B cell (primary cell): ENCODE results near the gene NRIP2. TPM values are rescaled to one million over a fixed set of nuclear protein-coding genes. Genes with fewer than 3 reads are reported as not detected.

Experiments
- ATAC-seq: fragments of 200-7000 bp; cut with Tn5 transposase; one replicate; pipeline ENCODE4 v1.10.0; 2021; ENCODE audit warnings: low read depth, mild to moderate bottlenecking, moderate number of reproducible peaks, moderate library complexity
- CTCF ChIA-PET: fragments of 350-600 bp; sonication (Branson Sonifier 250); formaldehyde crosslinking; loops from one replicate; lab custom pipeline; 2021; ENCODE audit warnings: antibody characterized with exemption, inconsistent platforms; lab: Charles Lee
- POLR2A ChIA-PET: fragments of 350-600 bp; sonication (Branson Sonifier 250); formaldehyde crosslinking; loops from one replicate; lab custom pipeline; 2021; ENCODE audit warnings: antibody characterized with exemption; lab: Charles Lee
- DNase-seq: peaks from one replicate; pipeline ENCODE4 v3.0.0; 2013
- H2AFZ ChIP-seq: 2 replicates; pipeline ENCODE4 v1.6.1; 2012; ENCODE audit warnings: mild to moderate bottlenecking, low read depth, low read length; ENCODE audit not compliant: insufficient read depth, poor library complexity, severe bottlenecking
- H3K27ac ChIP-seq, 2 donors: 1 replicate in 1 of 2; 2 replicates in 1 of 2; pipeline ENCODE4 v1.5.1; 2012 to 2013; ENCODE audit warnings: low read length in 2 of 2, mild to moderate bottlenecking in 2 of 2, moderate library complexity in 1 of 2
- H3K27me3 ChIP-seq, 4 experiments: fragments of 200-600 bp in 1 of 4; sonication (generic) in 1 of 4; replicated peaks in 1 of 4; 1 replicate in 2 of 4; 2 replicates in 2 of 4; pipeline versions ENCODE4 v1.6.1 to v1.7.0; 2013 to 2016; ENCODE audit warnings: low read length in 3 of 4, mild to moderate bottlenecking in 2 of 4, mixed read lengths in 1 of 4, moderate library complexity in 1 of 4; ENCODE audit not compliant: insufficient read depth in 4 of 4, control insufficient read depth in 3 of 4; ENCODE audit errors: control extremely low read depth in 1 of 4
- H3K36me3 ChIP-seq, 2 experiments: replicated peaks in 1 of 2; 1 replicate in 1 of 2; 2 replicates in 1 of 2; pipeline versions ENCODE4 v1.6.1 to v1.7.1; 2013; ENCODE audit warnings: low read length in 1 of 2; ENCODE audit not compliant: insufficient read depth in 2 of 2, control insufficient read depth in 1 of 2; ENCODE audit errors: control extremely low read depth in 1 of 2, extremely low read depth in 1 of 2
- H3K4me1 ChIP-seq, 2 donors: fragments of 200-600 bp in 1 of 2; sonication (generic) in 1 of 2; 1 replicate in 1 of 2; 2 replicates in 1 of 2; pipeline versions ENCODE4 v1.5.1 to v1.6.1; 2013 to 2017; ENCODE audit warnings: low read length in 2 of 2; ENCODE audit not compliant: control insufficient read depth in 2 of 2, insufficient read depth in 2 of 2
- H3K4me2 ChIP-seq: replicated peaks from 2 replicates; pipeline ENCODE3; 2012; ENCODE audit warnings: mild to moderate bottlenecking, low read depth, low read length; ENCODE audit not compliant: poor library complexity, severe bottlenecking
- H3K4me3 ChIP-seq, 5 experiments: fragments of 200-600 bp in 1 of 5; sonication (generic) in 1 of 5; 1 replicate in 3 of 5; 2 replicates in 2 of 5; pipeline versions ENCODE4 v1.5.1 to v1.7.0; 2011 to 2016; ENCODE audit warnings: low read length in 4 of 5, mild to moderate bottlenecking in 4 of 5, low read depth in 2 of 5, control low read depth in 1 of 5, moderate library complexity in 1 of 5; ENCODE audit not compliant: insufficient read depth in 1 of 5; ENCODE audit errors: control extremely low read depth in 1 of 5, extremely low read depth in 1 of 5
- H3K79me2 ChIP-seq: fragments of 200-600 bp; sonication (generic); one replicate; pipeline ENCODE4 v1.6.0; 2016; ENCODE audit warnings: low read length; ENCODE audit not compliant: control insufficient read depth, insufficient read depth
- H3K9ac ChIP-seq: fragments of 200-600 bp; sonication (generic); 2 replicates; pipeline ENCODE4 v1.6.1; 2017; ENCODE audit warnings: mild to moderate bottlenecking, low read length, moderate library complexity
- H3K9me3 ChIP-seq, 3 donors: one replicate each; pipeline versions ENCODE4 v1.6.1 to v1.7.1; 2013; ENCODE audit warnings: low read length in 2 of 3; ENCODE audit not compliant: control insufficient read depth in 2 of 3, insufficient read depth in 1 of 3; ENCODE audit errors: control extremely low read depth in 1 of 3
- H4K20me1 ChIP-seq: 2 replicates; pipeline ENCODE4 v1.6.0; 2012; ENCODE audit warnings: mild to moderate bottlenecking, low read length; ENCODE audit not compliant: insufficient read depth, control insufficient read depth, poor library complexity, severe bottlenecking
- H3K27ac Mint-ChIP-seq: one replicate; pipeline ENCODE4 v1.8.0; 2021; ENCODE audit warnings: mixed read lengths
- H3K27me3 Mint-ChIP-seq: one replicate; pipeline ENCODE4 v1.8.0; 2021; ENCODE audit warnings: mixed read lengths
- H3K4me1 Mint-ChIP-seq: one replicate; pipeline ENCODE4 v1.8.0; 2021; ENCODE audit warnings: mixed read lengths
- H3K4me3 Mint-ChIP-seq: one replicate; pipeline ENCODE4 v1.8.0; 2021; ENCODE audit warnings: mixed read lengths
- H3K9me3 Mint-ChIP-seq: one replicate; pipeline ENCODE4 v1.8.0; 2022; ENCODE audit warnings: mixed read lengths; ENCODE audit not compliant: insufficient read depth
- EZH2 ChIP-seq: IDR thresholded peaks from 2 replicates; pipeline ENCODE4 v1.6.1; 2012; ENCODE audit warnings: borderline replicate concordance, low read depth, mild to moderate bottlenecking, moderate library complexity, low read length; ENCODE audit not compliant: insufficient read depth, poor library complexity, severe bottlenecking
- WGBS: methylation state at CpG from one replicate; pipeline ENCODE4 v1.1.5; 2013; ENCODE audit warnings: missing lambda C conversion rate; ENCODE audit not compliant: insufficient coverage; 5-methylcytosine and 5-hydroxymethylcytosine counted together
- intact Hi-C: fragments of 100-400 bp; cut with micrococcal nuclease; formaldehyde crosslinking; loops from one replicate; pipeline ENCODE4 v1.10.0; 2022
- polyA plus RNA-seq: library from polyadenylated mRNA; depleted of rRNA; stranded (reverse); fragments of >200 nt; gene quantifications from 2 replicates; pipeline ENCODE4 v1.2.3, GENCODE V29; 2012
- total RNA-seq, 2 donors: library from RNA; stranded (reverse); fragments of 120-200 nt in 1 of 2; gene quantifications; 1 replicate in 1 of 2; 2 replicates in 1 of 2; pipeline versions ENCODE4 v1.2.3 to v1.2.4, GENCODE V29; 2013 to 2022
- TF ChIP-seq, protein P1 (sequence below): fragments of 200-600 bp; IDR thresholded peaks from one replicate; pipeline ENCODE4 v1.8.0; 2022; ENCODE audit warnings: antibody characterized with exemption, mild to moderate bottlenecking

NRIP2 gene
- total and polyA plus RNA-seq, 2 donors (not counting 1 experiment from before 2014, with no cell fraction given) = not detected

DNA sequence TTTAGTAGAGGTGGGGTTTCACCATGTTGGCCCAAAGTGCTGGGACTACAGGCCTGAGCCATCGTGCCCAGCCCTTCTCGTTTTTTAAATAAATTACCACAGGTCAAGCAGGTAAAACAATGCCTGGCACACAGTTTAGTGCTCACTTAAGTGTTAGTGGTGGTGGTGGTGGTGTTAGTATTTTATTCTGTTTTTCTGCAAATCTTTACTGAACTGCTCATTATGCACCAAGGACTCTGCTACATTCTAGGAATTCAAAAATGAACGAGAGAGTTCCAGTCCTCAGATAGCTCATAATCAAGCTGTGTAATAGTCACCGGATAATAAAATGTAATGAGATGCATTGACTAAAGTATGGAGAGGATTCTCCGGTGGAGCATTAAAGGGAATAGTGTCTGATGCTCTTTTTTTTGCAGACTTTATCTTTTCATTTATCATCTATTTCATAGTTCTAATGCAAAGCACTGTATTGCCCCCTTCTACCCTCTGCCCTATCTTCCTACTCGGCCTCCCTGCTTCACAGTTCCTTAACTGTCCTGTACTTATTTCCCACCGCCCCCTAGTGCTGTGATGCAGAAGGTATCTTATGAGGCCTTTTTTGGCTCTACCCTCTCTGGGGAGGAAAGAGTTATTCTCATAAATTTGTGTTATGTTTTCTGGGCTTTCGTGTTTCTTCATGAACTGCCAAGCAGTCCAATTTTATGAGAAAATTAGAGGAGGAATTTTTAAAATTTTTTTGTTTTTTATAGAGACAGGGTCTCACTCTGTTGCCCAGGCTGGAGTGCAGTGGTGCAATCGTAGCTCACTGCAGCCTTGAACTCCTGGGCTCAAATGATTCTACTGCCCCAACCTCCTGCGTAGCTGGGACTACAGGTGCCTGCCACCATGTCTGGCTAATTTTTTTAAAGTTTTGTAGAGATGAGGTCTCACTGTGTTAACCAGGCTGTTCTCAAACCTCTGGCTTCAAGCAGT, 21.3 kb downstream of the NRIP2 start:
- peak overlapping the region; percentile 81 for H3K4me2 ChIP-seq
- intact Hi-C loops = loop anchor here (2.0 to 5.0 kb wide), 3 partner anchors 123 to 1011 kb away; partner anchors contain the start of gene CRACR2A
- H4K20me1 ChIP-seq = peaks cover 19% of the 10 kb centered on the region
- H3K9me3 ChIP-seq = no peaks in the 10 kb centered on the region
- H3K27ac Mint-ChIP-seq = peak overlapping the region; percentile 99
- TF ChIP-seq, protein P1, sequence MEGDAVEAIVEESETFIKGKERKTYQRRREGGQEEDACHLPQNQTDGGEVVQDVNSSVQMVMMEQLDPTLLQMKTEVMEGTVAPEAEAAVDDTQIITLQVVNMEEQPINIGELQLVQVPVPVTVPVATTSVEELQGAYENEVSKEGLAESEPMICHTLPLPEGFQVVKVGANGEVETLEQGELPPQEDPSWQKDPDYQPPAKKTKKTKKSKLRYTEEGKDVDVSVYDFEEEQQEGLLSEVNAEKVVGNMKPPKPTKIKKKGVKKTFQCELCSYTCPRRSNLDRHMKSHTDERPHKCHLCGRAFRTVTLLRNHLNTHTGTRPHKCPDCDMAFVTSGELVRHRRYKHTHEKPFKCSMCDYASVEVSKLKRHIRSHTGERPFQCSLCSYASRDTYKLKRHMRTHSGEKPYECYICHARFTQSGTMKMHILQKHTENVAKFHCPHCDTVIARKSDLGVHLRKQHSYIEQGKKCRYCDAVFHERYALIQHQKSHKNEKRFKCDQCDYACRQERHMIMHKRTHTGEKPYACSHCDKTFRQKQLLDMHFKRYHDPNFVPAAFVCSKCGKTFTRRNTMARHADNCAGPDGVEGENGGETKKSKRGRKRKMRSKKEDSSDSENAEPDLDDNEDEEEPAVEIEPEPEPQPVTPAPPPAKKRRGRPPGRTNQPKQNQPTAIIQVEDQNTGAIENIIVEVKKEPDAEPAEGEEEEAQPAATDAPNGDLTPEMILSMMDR = peak; percentile 68
- TF ChIP-seq EZH2 = no peak
- peak; percentile 54 for DNase-seq
- H3K4me1 ChIP-seq = peaks cover 14 to 16% of the 10 kb centered on the region in 2 donors
- H3K9ac ChIP-seq = peak overlapping the region; percentile 87
- H3K4me1 Mint-ChIP-seq = peaks cover 32% of the 10 kb centered on the region
- WGBS = 43% methylated on average over 3 of the region's 10 CpGs
- ChIA-PET CTCF (interaction anchor here (0.6 to 2.4 kb wide), 9 partner anchors 17 to 873 kb away, joined by 3 to 13 read pairs (median 4); partner anchors contain the start of gene TULP3), POLR2A (interaction anchor here (0.5 to 1.6 kb wide), 2 partner anchors 18 to 74 kb away, joined by 3 to 17 read pairs; partner anchors contain the start of gene FKBP4)
- ATAC-seq = no peak
- H3K9me3 Mint-ChIP-seq = no peaks in the 10 kb centered on the region
- H3K79me2 ChIP-seq = peaks cover 65% of the 10 kb centered on the region
- H3K27me3 Mint-ChIP-seq = no peaks in the 10 kb centered on the region
- peak overlapping the region; percentile 100 for H3K4me3 Mint-ChIP-seq
- H2AFZ ChIP-seq = peak overlapping the region; percentile 94
- H3K27me3 ChIP-seq = no peaks in the 10 kb centered on the region
- peaks cover 2 to 17% of the 10 kb centered on the region in 2 experiments for H3K36me3 ChIP-seq
- peak overlapping the region; percentile 56 to 99 (median 87) for H3K4me3 ChIP-seq
- peak overlapping the region; percentile 79 to 90 for H3K27ac ChIP-seq
